Urothelium cell line (cell line): ENCODE results near the gene ADAMTS17.

Experiments
- DNase-seq: peaks from one replicate; pipeline ENCODE4 v3.0.0; 2011; ENCODE audit warnings: low spot score, mixed read lengths
- FAIRE-seq: peaks from 2 replicates; lab custom pipeline; 2011; peaks lifted over from hg19 to GRCh38; lab: Jason Lieb, UNC

The ADAMTS17 gene

DNA sequence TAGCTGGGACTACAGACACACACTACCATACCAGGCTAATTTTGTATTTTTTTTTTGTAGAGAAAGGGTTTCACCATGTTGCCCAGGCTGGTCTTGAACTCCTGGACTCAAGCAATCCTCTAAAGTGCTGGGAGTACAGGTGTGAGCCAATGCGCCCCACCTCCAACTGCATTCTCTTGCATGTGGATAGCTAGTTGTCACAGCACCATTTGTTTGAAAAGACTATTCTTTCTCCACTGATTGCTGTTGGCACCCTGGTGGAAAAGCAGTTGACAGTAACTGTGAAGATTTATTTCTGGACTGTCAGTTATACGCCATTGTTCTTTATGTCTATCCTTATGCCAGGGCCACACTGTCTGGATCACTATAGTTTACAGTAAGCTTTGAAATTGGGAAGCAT is 303.9 kb downstream of the ADAMTS17 start:
- FAIRE-seq (no peak), DNase-seq (no peak)

DNA sequence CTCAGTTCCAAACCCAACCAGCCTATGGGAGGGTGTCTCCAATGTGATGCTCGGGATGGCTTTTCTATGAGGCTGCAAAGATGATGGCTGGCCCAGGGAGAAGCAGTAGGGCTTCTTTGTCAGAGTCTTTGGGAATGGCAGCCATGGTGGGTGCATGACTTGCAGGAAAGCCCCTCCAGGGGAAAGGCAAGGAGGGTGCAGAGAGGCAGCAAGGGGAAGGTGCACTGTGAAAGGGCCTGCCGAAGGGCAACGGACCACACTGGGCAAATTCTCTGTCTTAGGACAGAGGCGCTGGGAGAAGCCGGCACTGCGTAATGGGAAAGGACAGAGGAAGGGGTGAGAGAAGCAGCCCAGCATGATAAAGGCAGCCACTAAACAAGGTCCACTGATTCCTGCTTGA is 305.8 kb downstream of the ADAMTS17 start:
- no peak for FAIRE-seq
- no peak for DNase-seq

DNA sequence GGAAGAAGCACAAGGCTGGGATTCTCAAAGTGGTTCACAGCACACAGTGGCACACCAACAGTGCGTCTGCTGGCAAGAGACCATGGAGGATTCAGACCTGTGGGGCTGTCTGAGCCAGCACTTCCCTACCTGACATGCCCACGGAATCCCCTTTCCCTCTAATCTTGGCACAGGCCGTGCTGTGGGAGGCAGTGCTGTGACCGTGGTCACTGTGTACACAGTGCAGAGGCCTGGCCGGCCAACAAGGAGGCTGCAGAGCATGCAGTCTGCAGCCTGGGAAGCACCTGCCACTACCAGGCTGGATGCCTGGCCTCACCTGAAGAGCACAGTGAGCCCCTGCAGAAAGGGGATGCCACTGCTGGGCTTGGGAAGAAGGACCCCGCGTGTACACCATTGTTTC is 307.6 kb downstream of the ADAMTS17 start:
- no peak for FAIRE-seq
- no peak for DNase-seq

DNA sequence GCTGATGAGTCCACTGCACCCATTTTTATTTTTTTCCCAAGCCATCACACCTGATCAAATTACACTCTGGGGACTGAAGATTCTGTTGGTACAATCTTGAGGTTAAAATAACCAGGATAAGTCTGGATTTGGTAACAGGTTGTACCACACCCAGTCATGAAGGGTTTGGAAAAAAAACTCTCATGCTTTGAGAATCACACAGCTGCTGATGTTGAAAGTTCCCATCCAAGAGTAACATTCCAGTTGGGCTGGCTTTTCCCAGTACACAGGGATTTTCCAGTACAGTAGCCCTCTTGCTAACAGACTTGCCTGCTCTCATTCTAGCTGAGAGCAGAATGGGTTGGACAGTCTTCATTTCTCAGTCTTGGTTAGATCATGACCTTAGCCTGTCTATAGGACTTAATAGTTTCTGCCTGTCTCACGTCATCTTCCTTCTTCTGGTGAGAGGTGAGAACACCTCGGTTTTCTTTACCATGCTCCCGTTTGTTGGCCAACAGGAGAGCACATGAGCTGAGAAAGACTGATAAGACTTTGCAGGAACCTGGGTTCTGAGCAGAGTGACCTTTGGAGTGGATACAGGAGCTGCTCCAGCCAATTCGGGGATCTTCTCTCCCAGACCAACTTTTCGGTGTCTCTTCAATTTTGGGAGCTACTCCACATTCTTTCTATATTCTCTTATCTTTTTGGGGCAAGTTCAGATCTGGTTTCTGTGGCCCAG is 308.5 kb downstream of the ADAMTS17 start:
- FAIRE-seq (no peak), DNase-seq (no peak)

DNA sequence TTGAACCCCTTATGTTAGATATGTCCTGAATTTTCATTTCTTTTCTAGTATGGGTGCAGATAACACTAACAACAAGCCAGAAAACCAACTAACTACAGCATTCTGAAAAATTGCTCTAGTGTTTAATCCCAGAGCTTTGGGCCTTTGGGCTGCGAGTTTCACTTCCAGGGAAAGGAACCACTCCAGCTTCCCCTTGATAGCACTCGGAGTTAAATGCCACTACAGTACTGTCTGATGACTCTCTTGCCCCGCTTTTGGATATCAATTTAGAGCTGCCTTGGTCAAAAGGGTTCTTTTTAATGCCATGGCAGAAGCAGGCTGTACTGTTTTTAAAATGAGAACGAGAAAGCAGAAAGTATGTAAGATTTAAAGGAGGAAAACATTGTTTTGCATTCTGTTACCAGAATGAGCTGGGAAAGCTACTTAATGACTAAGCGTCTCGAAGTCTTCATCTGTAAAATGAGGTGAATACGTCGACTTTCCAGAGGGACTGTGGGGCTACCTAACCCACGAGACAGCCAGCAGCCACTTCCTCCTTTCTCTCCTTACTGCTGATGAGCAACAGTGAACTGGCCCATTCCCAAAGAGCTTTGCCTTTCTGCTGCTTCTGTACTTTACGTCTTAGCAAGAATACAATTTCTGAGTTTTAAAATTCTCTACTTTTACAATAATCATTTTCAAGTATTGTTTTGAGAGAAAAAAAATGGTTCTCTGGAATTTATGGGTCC is 309.3 kb downstream of the ADAMTS17 start:
- DNase-seq: no peak

DNA sequence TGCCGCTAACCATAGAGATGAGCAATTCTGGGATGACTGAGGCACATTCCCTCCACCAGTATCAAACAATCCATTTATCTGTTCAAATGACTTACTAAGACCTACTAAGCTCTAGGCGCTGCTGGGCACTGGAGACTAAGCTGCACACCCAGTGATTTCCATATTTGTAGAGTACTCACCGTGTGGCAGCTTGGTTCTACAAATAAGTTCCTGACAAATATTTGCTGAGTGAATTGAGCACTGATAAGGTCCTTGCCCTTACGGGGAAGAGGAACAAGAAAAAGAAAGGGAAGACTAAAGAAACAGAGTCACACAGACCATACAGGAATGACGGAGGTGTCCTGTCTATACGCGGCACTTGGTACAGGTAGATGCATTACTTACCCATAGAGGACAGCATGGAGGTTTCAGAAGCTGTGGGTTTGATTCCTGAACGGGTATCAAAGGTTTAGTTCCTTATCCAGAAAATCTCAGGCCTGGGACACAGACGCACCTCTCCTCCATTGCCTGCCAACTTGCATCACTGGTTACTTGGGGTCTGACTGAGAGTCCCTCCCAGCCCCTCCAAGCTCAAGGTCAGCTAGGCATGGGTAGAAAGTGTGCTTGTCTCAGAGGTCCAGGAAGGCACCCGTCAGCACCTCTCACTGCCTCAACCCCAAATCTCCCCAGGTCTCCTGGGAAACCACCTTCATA is 310.0 kb downstream of the ADAMTS17 start:
- FAIRE-seq (no peak), DNase-seq (no peak)

More for the DNA sequence above, 309.3 kb downstream of the ADAMTS17 start:
- no peak for FAIRE-seq

DNA sequence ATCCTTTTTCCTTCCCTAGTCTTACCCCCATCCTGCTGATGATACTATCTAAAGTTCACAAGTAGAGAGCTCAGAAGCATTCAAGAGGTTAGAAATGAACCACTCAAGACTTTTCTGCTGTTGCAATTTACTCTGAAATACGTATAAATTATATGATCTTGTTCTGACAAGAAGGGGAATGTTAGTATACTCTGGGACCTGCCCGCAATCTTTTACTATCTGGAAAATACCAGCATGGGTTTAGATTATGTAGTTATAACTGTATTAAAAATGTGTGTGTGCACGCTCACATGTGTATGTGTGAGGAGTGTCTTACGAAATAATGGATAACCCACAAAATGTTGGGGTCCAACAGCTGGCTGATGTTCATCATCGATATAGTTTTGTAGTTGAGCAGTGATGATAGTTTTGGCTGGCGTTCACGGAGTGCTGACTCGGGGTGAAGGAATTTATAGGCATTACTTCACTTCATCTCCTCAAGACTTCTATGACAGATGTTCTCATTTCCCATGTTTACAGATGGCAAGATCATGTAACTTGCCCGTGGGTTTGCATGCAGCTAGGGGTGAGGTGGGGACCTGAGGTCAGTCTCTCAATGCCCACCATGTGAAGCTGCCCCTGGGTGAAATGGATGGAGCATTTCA is 311.1 kb downstream of the ADAMTS17 start:
- DNase-seq (no peak), FAIRE-seq (peak; percentile 59)

DNA sequence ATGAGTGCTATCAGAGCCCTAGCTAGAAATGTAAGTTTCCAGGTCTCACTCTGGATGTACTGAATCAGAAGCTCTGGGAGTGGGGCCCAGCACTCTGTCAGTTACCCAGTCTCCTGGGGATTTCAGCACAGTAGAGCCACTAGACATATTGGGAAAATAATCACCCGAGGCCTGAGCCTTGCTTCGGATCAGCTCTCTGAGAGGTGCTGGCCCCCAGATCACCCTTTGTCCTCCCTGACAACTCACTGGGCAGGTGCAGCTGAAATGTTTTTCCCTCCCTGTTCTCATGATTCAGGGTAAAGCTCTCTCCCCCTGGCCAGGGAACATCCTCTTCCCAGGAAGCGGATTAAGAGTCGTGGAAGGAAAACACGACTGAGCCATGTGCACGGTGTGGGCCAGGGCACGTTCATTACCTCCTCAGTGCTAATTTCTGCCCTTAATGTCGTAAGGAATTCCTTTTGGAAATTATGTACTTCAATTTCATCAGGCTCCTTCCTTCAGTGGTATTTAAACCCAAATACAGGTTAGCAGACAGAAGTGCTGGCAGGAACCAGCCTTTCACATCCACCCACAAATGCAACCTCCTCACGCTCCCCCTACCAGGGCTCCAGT is 311.8 kb downstream of the ADAMTS17 start:
- no peak for FAIRE-seq
- no peak for DNase-seq

DNA sequence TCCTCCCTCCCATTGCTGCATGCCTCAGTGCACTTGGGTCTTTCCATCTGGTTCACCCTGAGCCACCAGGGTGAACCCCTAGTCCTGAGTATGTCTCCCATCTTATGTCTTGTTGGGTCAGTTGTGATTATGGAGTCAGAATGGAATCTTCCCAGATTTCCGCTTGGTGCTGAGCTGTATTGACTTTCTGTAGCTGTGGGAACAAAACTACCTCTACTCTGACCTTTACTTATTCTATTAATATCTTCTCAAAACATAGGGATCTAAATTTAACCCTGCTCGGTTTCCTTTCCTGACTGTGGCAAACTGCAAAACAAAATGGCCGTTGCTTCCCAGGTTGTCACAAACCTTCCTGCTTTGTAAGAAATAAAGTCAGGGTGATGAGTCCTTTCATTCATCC is 312.7 kb downstream of the ADAMTS17 start:
- no peak for FAIRE-seq
- DNase-seq: no peak

DNA sequence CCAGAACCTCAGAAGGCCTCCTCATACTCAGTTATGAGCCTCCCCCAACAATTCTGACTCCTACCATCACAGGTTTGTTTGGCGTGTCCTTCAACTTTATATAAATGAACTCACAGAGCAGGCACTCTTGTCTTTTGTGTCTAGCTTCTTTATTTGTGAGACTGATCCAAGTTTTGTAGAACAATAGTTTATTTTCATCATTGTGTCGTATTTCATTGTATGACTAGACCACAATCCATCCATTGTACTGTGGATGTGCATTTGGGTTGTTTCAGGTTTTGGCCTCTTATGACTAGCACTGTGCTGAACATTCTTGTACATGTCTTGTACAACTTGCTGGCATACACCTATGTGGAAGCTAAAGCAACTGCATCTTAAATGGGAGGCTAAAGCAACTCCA is 315.7 kb downstream of the ADAMTS17 start:
- DNase-seq (no peak), FAIRE-seq (no peak)

DNA sequence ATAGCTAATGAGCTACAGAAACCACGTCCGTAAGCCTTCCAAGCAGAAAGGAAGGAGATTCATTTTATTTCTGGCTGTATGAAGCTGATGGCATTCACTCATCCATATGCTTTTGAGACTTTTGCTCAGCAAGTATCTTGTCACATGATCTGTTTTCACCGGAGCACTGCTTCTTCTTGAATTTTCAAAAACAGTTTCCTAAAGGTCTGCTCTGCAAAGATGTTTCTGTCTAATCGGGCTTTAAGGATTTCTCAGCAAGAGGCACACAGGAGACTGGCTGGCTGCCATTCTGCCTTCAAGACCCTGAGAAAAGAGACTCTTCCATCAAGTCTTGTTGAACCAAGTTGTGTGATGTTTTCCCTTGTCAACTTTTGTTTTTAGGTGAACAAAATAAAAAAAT is 319.0 kb downstream of the ADAMTS17 start:
- no peak for FAIRE-seq

DNA sequence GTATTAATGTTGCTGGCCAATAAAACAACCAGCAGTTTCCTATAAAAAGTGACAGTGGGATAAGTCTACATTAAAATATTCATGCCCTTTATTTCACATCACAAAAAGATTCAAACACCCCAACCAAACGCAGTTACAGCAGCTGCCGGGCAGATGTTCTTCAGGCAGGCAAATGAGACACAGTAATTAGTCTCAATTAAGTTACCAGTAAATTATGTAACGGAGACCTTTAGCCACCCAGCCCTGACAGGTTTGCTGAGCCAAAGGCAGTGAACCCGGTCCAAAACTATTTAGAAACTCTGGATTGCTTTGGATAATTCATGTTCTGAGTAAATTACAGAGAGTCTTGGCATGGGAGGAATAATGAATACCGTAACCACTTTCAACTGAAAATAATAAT is 319.4 kb downstream of the ADAMTS17 start:
- no peak for FAIRE-seq
- DNase-seq: no peak

More for the DNA sequence above, 319.0 kb downstream of the ADAMTS17 start:
- no peak for DNase-seq

DNA sequence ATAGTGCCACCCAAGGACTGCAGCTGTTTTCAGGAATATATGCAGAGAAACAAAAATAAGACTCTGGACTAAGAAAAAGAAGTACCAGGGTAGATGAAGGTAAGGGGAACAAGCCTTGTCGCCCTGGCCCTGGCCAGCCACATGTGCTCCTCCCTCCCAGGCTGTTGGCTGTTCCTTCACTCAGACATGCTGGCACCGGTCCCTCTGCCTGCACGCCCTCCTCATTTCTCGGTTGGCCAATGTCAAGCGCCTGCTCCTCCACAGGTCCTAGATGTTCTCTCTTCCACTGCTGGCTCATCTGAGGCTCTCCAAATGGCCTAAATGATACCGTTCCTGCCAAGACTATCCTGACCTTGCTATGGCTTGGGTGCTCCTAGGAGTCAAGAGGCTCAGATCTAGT is 320.1 kb downstream of the ADAMTS17 start:
- DNase-seq (no peak), FAIRE-seq (no peak)

DNA sequence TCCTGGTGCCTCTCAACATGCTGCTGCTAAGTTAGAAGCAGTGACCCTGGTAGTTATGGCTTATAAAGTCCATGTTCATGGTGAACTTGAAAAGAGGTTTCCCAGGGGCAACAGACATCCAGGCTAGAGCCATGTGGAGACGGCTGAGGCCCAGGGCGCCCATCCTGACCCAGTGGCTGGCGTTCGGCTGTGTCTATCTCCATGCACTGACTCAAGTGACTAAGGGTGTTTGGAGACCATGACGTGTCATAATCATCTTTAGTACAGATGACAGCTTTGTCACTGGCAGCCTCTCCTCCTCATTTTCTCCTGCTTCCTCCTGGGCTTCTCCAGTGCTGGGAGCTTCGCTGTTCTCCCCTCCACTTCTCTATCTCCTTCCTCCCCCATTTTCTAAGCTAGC is 321.2 kb downstream of the ADAMTS17 start:
- FAIRE-seq (no peak), DNase-seq (no peak)

DNA sequence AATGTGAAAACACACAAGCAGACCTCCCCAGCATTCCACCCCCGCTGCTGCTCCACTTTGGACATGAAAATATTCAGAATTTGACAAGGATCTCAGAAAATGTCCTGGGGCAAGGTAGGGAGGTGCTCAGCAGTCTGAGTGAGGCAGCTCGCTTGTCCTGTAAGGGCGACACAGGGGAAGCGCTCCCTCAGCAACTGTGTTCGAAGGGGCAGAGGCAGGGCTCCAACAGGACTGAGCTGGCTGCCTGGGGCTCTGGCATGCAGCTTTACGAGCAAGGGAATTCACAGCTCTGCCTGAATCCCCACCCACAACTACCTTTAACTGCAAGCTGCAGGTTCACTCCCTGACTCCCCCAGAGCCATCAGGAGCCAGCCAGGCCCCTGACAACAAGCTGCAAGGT is 321.6 kb downstream of the ADAMTS17 start:
- no peak for FAIRE-seq
- DNase-seq: no peak

DNA sequence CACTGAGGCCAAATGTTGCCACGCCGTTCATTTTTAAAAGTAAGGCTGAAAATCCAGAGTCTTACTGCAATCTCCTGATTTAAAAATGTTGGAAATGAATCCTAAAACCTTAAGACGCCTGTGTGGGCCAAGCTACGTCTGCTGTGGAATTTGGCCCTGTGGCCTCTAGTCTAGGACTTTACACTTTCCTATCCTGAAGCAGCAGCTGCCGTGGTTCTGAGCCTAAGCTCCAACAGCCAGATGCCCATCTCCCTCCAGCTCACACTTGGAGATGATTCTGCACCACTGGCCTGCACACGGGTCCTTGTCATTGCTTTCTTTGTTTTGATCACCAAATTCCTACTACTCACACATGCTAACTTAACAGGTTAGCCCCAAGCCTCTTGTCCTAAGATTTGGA is 322.2 kb downstream of the ADAMTS17 start:
- DNase-seq (no peak), FAIRE-seq (no peak)

DNA sequence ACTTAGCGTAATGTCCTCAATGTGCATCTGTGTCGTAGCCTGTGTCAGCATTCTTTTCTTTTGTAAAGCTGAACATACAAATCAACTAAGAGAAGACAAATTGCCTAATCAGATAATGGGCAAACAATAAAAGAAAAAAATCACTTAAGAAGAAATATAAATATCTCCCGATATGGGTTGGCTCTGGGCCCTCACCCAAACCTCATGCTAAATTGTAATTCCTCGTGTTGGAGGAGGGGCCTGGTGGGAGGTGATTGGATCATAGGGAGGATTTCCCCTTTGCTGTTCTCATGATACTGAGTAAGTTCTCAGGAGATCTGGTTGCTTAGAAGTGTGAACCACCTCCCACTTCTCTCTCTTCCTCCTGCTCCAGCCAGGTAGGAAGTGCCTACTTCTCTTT is 323.6 kb downstream of the ADAMTS17 start:
- no peak for FAIRE-seq
- no peak for DNase-seq

DNA sequence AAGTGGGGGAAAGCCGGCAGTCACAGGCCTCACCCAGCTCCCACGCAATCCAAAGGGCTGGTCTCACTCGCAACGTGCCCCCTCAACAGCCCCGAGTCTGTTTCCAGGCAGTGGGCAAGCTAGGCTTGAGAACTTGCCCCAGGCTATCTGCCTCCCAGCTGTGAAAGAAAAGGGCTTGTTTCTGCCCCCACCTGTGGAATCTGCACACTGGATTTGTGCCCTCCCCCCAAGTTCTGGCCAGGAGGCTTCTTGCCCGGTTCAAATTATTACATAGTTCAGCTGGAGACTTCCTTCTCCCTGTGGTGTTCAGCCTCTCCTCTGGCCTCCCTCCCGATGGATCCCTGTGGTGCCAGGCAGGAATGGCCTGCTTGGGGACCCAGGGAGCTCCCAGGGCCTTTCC is 324.6 kb downstream of the ADAMTS17 start:
- DNase-seq: no peak
- no peak for FAIRE-seq

DNA sequence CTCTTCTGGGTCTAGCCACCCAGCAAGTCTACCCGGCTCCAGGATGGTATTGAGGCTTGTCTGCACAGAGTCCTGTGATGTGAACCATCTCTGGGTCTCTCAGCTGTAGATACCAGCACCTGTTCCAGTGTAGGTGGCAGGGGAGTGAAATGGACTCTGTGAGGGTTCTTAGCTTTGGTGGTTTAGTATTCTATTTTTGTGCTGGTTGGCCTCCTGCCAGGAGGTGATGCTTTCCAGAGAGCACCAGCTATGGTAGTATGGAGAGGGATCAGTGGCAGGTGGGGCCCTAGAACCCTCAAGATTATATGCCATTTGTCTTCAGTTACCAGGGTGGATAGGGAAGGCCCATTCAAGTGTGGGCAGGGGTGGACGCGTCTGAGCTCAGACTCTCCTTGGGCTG is 325.1 kb downstream of the ADAMTS17 start:
- FAIRE-seq (no peak), DNase-seq (no peak)

DNA sequence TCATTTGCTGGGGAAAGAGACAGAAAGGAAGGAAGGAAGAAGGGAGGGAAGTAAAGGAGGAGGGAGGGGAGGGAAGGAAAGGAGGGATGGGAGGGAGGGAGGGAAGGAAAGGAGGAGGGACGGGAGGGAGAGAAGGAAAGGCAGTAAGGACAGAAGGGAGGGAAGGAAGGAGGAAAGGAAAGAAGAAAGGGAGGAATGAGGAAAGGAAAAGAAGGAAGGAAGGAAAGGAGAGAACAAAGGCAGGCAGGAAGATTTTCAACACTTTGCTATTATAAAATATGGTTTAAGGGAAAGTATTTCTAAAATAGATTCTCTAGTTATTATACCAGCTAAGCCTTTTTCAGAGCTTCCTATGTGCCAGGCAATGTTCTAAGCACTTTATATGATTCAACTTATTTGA is 330.5 kb downstream of the ADAMTS17 start:
- DNase-seq: no peak
- FAIRE-seq: no peak

DNA sequence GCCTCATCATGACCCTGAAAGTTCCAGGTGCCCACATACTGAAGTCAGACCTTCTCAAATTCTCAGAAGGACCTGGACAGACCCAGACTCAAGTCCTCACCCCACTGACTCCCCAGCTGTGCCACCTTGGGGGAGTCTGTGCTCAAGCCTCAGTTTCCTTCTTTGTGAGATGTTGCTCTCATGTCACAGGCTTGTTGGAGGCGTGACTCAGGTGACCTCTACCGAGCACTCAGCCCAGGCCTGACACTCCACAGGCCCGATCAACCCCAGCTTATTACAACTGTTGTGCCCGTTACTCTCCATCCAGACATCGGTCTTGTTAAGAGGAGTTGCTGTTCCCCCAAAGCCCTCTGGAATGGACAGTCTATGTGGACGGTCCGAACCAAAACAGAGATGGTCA is 332.4 kb downstream of the ADAMTS17 start:
- DNase-seq (no peak), FAIRE-seq (no peak)
